Putamen (tissue), 1 donor: ENCODE data around the gene ANKRD60.

ENCODE experiments used
- DNase-seq: peaks from one replicate; pipeline ENCODE4 v3.0.0-alpha.2; 2016; ENCODE audit warnings: low spot score

Gene ANKRD60

DNA sequence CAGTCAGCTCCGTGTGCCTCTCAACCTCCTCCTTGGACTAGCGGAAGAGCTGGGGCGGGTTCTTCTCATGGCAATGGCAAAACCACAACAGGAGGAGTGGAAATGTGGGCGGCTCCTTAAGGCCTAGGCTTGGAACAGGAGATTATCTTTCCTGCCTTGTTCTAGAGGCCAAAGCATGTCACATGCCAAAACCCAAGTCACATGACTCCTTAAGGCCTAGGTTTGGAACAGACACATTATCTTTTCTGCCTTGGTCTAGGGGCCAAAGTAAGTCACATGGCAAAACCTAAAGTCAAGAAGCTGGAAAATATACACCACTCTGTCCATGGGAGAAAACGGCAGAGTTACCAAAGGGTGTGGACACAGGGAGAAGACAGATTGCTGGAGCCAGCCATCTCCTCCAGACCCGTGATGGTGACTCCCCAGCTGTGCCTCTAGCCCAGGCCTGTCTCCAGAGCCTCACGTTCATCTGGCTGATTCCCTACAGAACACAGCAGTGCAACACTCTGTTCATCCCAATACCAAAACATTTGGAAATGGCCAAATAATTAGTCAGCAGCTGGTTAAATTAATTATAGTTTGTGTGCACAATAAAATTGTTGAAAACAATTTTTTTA is 34.2 kb downstream of the ANKRD60 start:
- no peak for DNase-seq

DNA sequence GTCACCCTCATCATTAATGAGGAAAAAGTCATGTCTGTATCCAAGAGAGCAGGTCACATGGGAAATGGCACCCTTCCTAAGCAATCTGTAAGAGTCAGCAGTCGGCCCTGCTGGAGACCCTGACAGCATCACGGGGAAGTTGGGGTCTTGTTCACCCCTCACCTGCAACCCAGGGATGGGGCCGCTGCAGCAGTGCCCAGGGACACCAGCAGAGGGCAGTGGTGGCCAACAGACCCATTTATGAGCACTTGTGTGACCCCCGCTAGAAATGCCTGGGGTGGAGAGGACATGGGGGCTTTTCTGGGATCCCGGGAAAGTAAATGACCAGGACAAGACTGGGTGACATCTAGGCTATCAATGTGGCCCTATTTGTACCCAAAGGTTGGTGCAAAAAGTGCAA is 35.9 kb downstream of the ANKRD60 start:
- no peak for DNase-seq

DNA sequence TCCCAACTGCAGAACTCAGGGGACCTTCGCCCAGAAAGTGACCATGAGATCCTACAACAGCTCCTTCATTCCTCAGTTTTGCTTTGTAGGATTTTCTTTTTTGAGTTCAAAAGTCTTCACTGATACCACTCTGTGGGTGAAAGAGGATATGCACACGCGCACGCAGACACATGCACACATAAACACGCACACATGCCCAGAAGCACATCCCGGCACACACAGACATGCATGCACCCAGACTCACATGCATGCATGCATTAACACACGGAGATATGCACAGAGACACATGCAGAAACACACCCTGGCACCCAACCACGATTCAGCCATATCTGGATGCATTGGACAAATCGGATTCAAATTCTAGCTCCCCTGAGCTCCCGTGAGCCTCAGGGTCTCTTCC is 36.4 kb downstream of the ANKRD60 start:
- no peak for DNase-seq

DNA sequence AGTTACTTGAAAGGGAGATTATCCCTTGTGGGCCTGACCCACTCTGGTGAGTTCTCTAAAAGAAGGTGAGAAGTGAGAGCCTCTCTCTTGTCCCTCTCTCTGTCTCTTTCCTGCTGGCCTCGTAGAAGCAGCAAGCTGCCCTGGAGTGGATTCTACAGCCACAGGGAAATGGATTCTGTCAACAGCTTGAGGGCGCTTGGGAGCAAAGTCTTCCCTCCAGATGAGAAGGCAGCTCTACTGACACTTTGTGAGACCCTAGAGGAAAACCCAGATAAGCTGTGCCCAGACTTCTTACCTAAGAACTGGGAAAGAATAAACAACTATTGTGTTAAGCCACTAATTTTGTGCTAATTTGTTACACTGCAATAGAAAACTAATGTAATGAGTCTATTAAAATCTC is 39.9 kb downstream of the ANKRD60 start:
- no peak for DNase-seq

DNA sequence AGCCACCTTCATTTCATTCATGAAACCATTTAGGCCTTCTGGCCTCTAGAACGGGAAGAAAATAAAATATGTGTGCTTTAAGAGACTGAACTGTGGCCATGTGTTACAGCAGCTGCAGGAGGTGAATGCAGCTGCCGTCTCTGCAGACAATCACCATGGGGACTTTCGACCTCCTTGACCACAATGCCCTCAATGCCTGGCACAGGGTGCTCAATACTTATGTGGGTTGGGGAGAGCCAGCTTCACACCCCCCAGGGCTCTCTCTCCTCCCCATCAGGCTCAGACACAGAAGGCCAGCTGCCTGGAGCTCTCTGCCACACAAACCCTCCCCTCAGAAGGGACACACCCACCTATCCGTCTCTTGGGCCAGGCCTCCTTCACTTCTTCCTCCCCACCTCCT is 43.5 kb downstream of the ANKRD60 start:
- DNase-seq = no peak

DNA sequence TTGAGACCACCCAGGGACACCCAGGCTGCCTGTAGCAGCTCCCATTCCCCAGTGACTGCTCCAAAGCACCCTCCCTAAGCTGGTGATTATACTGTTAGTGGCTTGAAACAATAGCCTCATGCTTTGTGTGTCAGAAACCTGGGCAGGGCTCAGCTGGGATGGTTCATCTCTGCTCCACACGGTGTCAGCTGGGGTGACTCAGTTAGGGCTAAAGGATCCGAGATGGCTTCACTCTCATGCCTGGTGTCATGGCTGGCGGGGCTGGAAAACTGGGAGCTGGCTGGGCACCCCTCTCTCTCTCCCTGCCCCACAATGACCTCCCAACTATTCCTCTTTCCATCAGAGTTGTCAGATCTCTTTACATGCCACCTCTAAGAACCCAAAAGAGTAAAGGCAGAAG is 44.4 kb downstream of the ANKRD60 start:
- DNase-seq = no peak

DNA sequence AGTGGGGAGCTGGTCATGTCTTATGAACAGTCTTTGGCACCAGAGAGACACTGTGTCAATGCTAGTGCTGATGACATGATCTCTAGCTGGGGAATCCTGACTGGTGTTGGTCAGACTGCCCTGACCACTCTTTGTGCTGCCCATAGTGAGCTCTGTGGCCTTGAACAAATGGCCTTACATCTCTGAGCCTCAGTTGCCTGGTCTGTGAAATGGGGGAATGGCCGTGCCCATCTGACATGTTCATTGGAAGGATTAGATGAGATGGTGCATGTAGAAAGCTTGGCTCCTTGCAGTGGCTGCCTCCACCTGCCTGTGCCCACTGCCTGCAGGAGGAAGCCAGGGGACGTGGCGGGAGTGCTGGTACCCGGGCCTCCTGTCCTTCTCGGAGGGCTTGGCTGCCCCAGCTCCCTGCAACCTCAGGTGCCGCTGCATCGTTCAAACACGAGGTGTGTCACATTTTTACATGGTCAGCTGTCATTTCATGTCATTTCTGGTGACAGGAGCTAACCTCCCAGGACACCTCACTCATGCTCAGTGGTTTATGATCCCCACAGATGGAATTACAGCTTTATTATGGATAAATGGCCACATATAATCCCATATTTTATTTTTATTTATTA is 45.8 kb downstream of the ANKRD60 start:
- DNase-seq = no peak

DNA sequence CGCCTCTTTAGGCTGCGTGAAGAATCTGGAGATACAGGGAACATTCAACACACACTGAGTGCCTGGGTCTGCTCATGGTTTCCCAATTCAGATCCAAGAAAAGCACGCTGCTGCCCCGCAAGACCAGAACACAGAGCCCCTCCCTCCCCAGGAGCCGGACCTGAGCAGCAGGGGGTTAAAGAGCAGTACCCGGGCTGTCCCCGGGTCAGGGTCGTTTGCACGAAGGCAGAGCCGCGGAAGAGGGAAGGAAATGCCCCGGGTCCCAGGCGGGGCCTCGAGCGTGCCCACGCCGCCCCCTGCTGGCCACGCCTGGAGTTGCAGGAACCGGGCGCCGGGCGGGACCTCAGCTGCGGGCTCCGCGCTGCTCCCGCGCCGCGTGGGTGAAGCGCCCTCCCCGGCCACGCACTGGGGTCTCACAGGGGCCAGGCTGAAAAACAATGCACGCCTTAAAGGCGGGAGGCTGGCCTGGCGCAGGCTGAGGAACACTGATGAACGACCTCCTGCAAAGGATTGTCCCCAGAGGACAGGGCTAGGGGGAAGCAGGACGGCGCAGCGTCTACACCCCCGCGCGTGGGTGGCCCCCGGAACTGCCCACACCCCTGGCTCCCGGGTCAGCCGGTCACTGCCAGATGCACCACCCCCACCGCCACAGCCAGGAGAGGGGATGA is 48.9 kb downstream of the ANKRD60 start:
- peak; percentile 40 for DNase-seq

DNA sequence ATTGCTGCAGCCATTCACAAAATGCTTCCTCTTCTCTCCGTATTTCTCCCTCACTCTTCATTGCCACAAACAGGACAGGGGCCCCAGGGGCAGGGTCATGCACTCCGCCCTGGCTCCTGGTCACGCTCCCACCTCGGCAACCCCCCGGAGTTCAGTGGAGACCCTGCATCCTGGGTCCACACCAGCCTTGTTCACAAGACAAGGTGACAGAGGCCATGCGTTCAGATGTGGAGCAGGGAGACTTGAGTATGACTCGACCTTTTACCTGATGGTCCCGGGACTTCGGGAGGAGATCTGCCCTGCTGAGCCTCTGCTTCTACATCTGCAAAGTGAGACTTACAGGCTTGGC is 49.4 kb downstream of the ANKRD60 start:
- no peak for DNase-seq

DNA sequence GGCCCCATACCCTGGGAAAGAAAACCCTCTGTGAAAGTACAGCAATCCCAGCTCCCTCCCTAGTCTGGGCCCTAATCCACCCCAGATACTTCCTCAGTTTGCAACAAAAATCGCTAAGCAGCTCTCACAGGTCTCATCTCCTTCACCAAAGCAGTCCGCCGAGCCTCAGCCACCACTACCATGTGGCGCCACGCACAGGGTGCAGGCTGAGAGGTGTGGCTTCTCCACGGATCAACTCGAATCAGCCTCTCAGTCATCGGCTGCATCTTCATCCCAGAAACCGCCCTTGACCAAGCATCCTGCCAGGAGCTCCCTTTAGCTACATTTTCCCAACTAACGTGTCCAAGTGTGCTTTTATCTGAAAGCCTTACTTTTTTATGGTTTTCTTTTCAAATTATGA is 50.7 kb downstream of the ANKRD60 start:
- DNase-seq = no peak

DNA sequence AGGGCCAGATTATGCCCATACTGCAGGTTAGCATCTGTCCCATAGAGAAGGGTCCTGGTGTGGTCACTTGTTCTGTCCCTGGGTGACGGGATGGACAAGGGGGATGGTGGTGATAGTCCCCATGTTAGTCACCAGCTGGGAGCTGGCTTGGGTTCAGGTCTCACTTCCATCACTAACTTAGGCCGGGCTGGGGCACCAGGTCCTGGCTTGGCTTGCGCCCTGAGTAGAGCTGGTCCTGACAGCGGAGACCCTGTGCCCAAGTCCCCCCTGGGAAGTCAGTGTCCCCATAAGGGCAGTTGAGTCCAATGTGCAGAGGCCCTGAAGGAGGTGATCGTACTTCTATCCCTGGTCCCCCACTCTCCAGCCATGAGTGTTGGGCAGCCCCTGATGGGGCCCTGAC is 52.6 kb downstream of the ANKRD60 start:
- DNase-seq = no peak

DNA sequence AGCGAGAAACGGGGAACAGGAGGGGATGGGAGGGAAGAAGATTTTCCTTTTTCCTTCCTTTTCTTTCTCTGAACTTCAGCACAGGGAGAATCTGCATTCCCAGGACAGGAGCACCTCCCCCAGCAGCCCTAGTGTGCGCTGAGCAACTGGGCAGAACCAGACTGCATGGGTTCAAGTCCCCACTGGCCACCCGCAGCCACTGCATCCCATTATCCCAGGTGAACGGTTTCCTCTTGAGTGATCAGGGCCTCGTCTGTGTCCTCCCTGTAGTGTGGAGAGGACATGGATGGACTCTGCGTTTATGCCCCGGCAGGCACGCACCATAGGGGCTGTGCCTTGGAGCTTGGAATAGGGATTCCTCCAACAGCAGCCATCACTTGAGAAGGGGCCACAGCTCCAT is 53.0 kb downstream of the ANKRD60 start:
- DNase-seq = no peak

DNA sequence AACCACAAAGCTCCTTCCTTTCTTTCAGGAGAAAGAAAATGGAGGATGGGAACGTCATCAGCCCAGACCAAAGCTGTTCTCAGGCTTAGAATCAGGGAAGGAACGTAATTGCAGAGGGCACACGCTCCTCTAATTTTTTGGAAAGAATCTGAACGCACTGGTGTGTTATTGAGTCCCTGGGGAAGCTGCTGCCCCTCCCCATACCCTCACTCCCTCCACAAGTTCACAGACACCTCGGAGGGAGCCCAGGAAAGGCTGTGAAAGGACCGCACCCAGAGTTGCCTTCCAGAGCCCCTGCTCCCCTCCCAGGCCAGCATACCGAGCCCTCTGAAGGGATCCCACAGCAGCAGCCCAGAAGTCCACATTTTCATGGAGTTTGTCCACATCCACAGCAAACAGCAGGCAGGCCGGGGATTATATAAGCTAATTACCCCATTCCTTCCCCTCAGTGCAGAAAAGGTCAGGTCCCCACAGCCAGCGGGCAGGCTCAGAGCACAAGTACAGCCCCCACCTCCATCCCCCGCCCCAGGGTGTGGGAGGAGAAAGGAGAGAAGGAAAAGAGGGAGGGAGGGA is 53.7 kb downstream of the ANKRD60 start:
- DNase-seq = no peak

DNA sequence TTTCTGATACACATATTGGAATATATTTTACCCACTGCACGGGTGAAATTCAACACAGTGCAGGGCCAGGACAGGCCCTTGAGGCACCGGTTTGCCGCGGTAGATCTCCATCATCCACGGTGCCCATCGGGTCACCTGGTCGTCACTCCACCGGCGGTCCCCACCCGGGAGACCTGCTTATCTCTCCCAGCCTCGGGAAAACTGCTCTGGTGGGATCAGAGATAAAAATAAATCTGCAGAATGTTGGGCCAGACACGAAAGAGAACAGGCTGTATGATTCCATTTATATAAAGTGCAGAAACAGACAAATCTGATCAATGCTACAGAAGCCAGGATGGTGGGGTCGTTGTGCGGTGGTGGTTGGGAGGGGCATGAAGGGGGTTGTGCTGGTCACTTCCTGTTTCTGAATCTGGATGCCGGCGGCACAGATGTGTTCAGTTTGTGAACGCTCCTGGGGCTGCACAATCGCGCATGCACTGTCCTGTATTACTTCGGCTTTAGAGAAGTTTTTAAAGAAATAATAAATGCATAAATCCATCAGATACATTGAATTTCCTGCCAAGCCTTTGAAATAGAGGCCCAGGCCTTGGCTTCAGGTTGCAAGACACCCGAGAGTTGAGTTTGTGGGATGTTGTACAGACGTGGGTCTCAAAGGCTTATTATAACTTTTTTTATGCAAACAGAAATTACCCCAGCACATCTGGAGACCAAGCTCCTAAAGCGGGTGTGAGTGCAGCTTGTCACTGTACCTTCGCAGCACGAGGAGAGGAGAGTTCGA is 54.3 kb downstream of the ANKRD60 start:
- no peak for DNase-seq

DNA sequence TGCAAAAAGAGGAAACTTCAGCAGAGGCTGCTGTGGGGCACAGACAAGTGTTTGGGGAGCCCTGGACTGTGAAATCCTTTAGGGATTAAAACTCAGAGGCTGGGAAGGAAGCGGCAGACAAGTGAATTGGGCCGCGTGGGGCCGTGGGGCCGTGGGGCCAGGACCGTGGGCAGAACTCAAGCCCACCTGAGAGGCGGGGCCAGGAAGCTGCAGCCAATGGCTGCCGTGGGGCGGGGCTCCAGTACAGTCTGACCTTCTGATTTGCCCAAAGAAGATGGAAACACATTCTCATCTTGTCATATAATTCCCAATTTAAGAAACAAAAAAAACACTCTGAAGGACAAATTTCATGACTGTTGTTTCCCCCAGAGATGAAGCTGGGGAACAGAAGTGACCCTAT is 55.4 kb downstream of the ANKRD60 start:
- DNase-seq = no peak

DNA sequence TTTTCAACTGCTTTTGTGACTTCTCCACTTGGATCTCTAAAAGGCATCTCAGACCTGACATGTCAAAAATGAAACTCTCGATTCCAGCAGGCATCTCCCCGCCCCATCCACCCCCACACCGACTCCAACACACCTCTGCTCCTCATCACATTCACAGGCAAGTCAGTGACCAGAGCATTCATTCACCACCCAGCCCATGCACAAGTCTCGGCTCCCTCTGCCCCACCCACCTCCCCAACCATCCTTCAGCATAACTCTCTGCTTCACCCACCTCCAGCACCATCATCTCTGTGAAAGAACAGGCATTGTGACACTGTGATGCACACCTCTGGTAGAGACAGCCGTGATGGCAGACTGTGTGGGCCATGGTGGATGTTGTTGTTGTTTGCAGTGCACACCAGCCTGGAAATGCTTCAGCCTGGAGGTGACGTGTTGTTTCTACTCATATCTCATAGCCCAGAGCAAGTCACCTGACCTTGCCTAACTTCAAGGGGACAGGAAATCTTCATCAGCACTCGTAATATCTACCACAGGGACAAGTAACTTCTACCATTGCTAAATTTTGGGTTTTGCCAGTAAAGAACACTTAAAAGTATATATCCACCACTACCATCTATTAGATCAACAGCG is 56.5 kb downstream of the ANKRD60 start:
- no peak for DNase-seq

DNA sequence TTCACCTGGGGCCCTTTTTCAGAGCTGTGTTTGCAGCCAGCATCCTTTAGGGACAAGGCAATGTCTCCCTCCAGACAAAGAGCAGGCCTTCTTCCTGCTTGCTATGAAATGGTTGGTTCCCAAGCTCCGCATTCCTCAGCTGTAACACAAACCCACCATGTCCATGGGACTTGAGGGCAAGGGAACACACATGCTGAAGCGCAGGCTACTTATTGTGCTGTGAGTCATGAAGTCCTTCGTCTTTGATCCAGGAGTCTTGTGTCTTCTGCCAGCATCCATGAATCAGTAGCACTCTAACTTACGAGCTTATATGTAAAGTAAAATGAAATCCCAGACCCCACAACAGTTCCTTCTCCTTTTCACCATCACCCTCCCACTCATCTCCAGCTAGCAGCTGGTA is 59.0 kb downstream of the ANKRD60 start:
- no peak for DNase-seq

DNA sequence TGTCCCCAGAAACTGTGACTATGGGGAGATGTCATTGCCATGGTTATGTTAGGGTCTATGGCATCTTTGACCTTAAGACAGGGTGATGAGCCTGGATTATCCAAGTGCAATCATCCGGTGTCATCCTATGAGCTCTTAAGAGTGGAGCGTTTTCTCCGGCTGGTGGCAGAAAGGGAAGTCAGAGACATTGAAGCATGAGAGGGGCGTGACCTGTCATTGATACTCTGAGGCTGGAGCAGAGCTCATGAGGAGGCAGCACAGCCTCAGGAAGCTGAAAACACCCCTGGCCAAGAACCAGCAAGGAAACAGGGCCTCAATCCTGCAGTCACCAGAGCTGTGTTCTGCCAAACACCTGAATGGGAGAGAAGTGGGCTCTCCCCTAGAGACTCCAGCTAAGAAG is 59.6 kb downstream of the ANKRD60 start:
- no peak for DNase-seq

DNA sequence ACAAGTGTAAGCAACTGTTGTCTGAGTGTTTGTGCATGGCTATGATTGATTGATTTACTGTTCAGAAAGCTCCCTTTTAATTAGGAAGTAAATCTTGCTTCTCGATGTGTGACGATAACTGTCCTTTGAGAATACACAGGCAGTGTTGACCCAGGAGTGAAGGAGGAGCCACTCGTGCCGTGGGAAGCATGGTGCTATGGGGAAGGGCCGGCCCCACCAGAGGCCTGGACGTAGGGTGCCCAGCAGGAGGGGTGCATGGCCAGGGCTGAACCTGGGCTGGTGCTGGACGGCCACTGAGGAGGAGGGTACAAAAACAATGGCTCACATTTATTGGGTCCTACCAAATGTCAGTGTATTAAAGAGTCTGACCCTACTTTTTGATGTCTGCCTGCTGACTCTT is 60.7 kb downstream of the ANKRD60 start:
- no peak for DNase-seq
